ENCODE measurements around the gene NUCKS1.

NUCKS1 gene

DNA sequence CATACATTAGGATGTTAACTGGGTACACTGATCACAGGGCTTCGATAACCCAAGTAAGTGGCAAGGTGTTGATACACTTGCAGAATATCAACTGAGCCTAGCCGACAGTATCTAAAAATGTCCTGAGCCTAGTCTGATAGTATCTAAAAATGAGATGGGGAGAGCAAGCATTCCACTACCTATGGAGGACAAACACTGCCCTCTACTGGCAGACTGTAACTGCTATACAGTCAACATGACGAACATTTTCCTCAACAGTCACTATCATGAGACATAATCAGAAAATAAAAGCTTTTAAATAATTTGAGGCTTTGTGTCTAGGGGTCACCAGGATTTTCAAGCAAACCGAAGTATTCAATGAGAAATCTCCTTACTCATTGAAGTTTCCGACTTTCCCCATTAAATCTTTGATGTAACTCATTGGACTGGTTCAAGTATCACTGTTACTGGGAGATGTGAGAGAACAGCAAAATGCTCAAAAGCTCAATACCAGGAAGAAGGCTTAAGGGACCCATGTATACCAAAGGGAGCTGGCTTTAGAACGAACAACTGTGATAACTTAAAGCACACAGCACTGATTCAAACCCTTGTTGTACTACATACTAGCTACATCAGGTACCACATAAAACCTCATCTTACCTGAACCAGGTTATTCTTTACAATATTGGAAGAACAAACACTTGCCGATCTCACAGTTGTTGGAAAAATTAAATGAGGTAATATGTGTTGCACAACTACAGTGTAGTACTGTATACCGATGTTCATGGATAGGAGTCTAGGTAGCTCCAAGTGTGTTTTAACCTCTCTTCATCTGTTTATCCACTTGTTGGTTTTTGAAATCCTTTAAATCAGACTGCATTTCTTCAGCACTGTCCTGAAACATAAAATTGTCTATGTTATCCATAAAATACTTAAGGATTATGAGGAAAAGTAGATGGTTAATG lies 38.6 kb downstream of the NUCKS1 start:
- Histone ChIP-seq H3K36me3 (ENCODE audit: control insufficient read depth, insufficient read depth, low read length) (peaks cover 4% of the 10 kb centered on the region), H3K79me2 (ENCODE audit: control insufficient read depth, insufficient read depth, low read length) (no peaks in the 10 kb centered on the region), H4K5ac (ENCODE audit: low read length) (no peak overlapping the region), H2BK120ac (ENCODE audit: low read depth, low read length) (no peak overlapping the region), H3K18ac (ENCODE audit: low read length) (no peak overlapping the region), H3K27me3 (ENCODE audit: insufficient read depth, low read length, poor library complexity) (no peaks in the 10 kb centered on the region), H3K27ac (ENCODE audit: low read depth, low read length) (no peak overlapping the region), H2AK5ac (ENCODE audit: low read length) (no peak overlapping the region), H3K4ac (ENCODE audit: low read depth, low read length) (no peak overlapping the region), H2BK5ac (ENCODE audit: low read length) (no peak overlapping the region), H2BK15ac (replicated peaks; ENCODE audit: low read depth) (no peak overlapping the region), H3K23ac (ENCODE audit: low read length) (no peak overlapping the region), H3K79me1 (ENCODE audit: low read length) (no peaks in the 10 kb centered on the region), H3K4me3 (ENCODE audit: low read length) (no peak overlapping the region), H4K8ac (ENCODE audit: low read depth, low read length) (no peak overlapping the region), H3K56ac (ENCODE audit: low read length) (no peak overlapping the region), H3K4me2 (ENCODE audit: low read length) (no peak overlapping the region), H3K9ac (ENCODE audit: low read length) (no peak overlapping the region), H3K4me1 (ENCODE audit: control insufficient read depth, low read depth, low read length) (no peaks in the 10 kb centered on the region)
- no CpG with 5 or more reads among the region's 8 CpGs for WGBS (ENCODE audit: extremely low coverage, insufficient coverage, low lambda C conversion rate)
- peak; percentile 84 for DNase-seq

DNA sequence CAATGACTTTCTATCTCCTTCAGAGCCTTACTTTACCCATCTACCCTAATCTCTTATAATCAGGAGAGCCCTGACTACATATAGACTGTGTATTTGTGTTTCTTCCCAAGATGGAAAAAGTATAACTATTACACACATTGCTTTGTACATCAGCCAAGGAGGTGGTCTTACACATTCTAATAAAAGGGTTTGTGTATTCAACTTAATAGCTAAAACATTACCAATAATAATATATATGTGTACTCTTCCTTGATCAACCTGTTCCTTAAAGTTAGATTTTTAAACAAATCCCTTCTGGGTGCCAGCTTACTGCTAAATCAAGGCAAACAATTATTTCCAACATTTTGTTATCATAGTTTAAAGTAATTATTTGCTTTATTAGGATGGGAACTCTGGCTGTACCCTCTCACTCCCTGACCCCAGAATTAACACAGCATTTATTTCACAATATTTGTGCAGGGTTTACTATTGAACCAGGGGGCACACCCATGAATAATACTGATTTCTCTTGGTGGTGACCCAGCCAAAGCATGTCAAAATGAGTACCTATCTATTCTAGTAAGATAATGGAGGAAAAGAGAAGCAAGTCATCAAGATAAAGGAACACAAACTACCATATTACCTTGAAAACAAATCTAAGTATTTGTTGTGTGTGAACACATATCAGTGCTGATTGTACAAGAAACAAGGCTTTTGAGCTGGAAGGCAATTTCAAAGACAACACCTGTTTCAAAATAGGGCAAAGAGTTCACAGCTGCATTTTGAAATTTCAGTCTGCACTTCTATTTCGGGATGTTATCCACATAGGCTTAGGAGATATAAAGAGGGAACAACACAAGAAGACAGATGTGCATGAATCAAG lies 39.5 kb downstream of the NUCKS1 start:
- Histone ChIP-seq H3K4me2 (ENCODE audit: low read length) (no peak overlapping the region), H3K4me1 (ENCODE audit: control insufficient read depth, low read depth, low read length) (no peaks in the 10 kb centered on the region), H2BK15ac (replicated peaks; ENCODE audit: low read depth) (no peak overlapping the region), H3K23ac (ENCODE audit: low read length) (no peak overlapping the region), H3K18ac (ENCODE audit: low read length) (no peak overlapping the region), H4K8ac (ENCODE audit: low read depth, low read length) (no peak overlapping the region), H4K5ac (ENCODE audit: low read length) (no peak overlapping the region), H3K79me1 (ENCODE audit: low read length) (no peaks in the 10 kb centered on the region), H3K79me2 (ENCODE audit: control insufficient read depth, insufficient read depth, low read length) (no peaks in the 10 kb centered on the region), H2BK5ac (ENCODE audit: low read length) (no peak overlapping the region), H2AK5ac (ENCODE audit: low read length) (no peak overlapping the region), H3K36me3 (ENCODE audit: control insufficient read depth, insufficient read depth, low read length) (peaks cover 1% of the 10 kb centered on the region), H3K9ac (ENCODE audit: low read length) (no peak overlapping the region), H3K27ac (ENCODE audit: low read depth, low read length) (no peak overlapping the region), H3K4me3 (ENCODE audit: low read length) (no peak overlapping the region), H3K56ac (ENCODE audit: low read length) (no peak overlapping the region), H2BK120ac (ENCODE audit: low read depth, low read length) (no peak overlapping the region), H3K27me3 (ENCODE audit: insufficient read depth, low read length, poor library complexity) (no peaks in the 10 kb centered on the region), H3K4ac (ENCODE audit: low read depth, low read length) (no peak overlapping the region)
- DNase-seq, result no peak
- WGBS (ENCODE audit: extremely low coverage, insufficient coverage, low lambda C conversion rate), result no CpG with 5 or more reads among the region's 1 CpG

DNA sequence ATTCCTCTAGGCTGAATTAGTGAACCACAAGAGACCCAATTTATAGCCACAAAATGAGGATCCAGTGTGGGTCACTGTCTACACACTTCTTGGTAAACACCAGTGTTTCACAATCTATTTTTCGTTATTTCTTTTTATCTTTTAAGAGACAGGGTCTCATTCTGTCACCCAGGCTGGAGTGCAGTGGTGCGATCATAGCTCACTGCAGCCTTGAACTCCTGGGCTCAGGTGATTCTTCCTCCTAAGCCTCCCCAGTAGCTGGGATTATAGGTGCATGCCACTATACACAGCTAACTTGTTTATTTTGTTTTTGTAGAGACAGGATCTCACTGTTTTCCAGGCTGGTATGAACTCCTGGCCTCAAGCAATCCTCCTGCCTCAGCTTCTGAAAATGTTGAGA lies 40.3 kb downstream of the NUCKS1 start:
- Histone ChIP-seq H2BK120ac (ENCODE audit: low read depth, low read length) (no peak overlapping the region), H3K18ac (ENCODE audit: low read length) (no peak overlapping the region), H3K4me1 (ENCODE audit: control insufficient read depth, low read depth, low read length) (no peaks in the 10 kb centered on the region), H2BK5ac (ENCODE audit: low read length) (no peak overlapping the region), H3K36me3 (ENCODE audit: control insufficient read depth, insufficient read depth, low read length) (no peaks in the 10 kb centered on the region), H3K56ac (ENCODE audit: low read length) (no peak overlapping the region), H4K5ac (ENCODE audit: low read length) (no peak overlapping the region), H3K23ac (ENCODE audit: low read length) (no peak overlapping the region), H2BK15ac (replicated peaks; ENCODE audit: low read depth) (no peak overlapping the region), H3K79me1 (ENCODE audit: low read length) (no peaks in the 10 kb centered on the region), H3K27ac (ENCODE audit: low read depth, low read length) (no peak overlapping the region), H4K8ac (ENCODE audit: low read depth, low read length) (no peak overlapping the region), H3K79me2 (ENCODE audit: control insufficient read depth, insufficient read depth, low read length) (no peaks in the 10 kb centered on the region), H3K4ac (ENCODE audit: low read depth, low read length) (no peak overlapping the region), H3K4me3 (ENCODE audit: low read length) (no peak overlapping the region), H2AK5ac (ENCODE audit: low read length) (no peak overlapping the region), H3K9ac (ENCODE audit: low read length) (no peak overlapping the region), H3K27me3 (ENCODE audit: insufficient read depth, low read length, poor library complexity) (no peaks in the 10 kb centered on the region), H3K4me2 (ENCODE audit: low read length) (no peak overlapping the region)
- WGBS (ENCODE audit: extremely low coverage, insufficient coverage, low lambda C conversion rate), result no CpG with 5 or more reads among the region's 2 CpGs
- DNase-seq, result no peak

- no peak overlapping the region for H2BK5ac ChIP-seq (ENCODE audit: low read length)
- no peak overlapping the region for H4K5ac ChIP-seq (ENCODE audit: low read length)
- no peak overlapping the region for H2AK5ac ChIP-seq (ENCODE audit: low read length)
- no peak overlapping the region for H3K4ac ChIP-seq (ENCODE audit: low read depth, low read length)
- H3K4me2 ChIP-seq (ENCODE audit: low read length), result no peak overlapping the region
- H3K79me1 ChIP-seq (ENCODE audit: low read length), result no peaks in the 10 kb centered on the region
- no peak overlapping the region for H4K8ac ChIP-seq (ENCODE audit: low read depth, low read length)
- no peaks in the 10 kb centered on the region for H3K4me1 ChIP-seq (ENCODE audit: control insufficient read depth, low read depth, low read length)
- H3K4me3 ChIP-seq (ENCODE audit: low read length), result no peak overlapping the region
- no CpG with 5 or more reads among the region's 4 CpGs for WGBS (ENCODE audit: extremely low coverage, insufficient coverage, low lambda C conversion rate)
- H3K23ac ChIP-seq (ENCODE audit: low read length), result no peak overlapping the region
- H3K27ac ChIP-seq (ENCODE audit: low read depth, low read length), result no peak overlapping the region
- H3K56ac ChIP-seq (ENCODE audit: low read length), result no peak overlapping the region
- no peak overlapping the region for H2BK15ac ChIP-seq (replicated peaks; ENCODE audit: low read depth)
- no peaks in the 10 kb centered on the region for H3K79me2 ChIP-seq (ENCODE audit: control insufficient read depth, insufficient read depth, low read length)
- H3K27me3 ChIP-seq (ENCODE audit: insufficient read depth, low read length, poor library complexity), result no peaks in the 10 kb centered on the region
- H3K18ac ChIP-seq (ENCODE audit: low read length), result no peak overlapping the region
- no peak overlapping the region for H2BK120ac ChIP-seq (ENCODE audit: low read depth, low read length)
- no peak for DNase-seq
- no peak overlapping the region for H3K9ac ChIP-seq (ENCODE audit: low read length)
- H3K36me3 ChIP-seq (ENCODE audit: control insufficient read depth, insufficient read depth, low read length), result no peaks in the 10 kb centered on the region
Measured at GRCh38 chr1:205709059-205709398, 41.0 kb downstream of the NUCKS1 start.

- H3K27ac ChIP-seq (ENCODE audit: low read depth, low read length), result no peak overlapping the region
- no peak overlapping the region for H3K23ac ChIP-seq (ENCODE audit: low read length)
- H3K18ac ChIP-seq (ENCODE audit: low read length), result no peak overlapping the region
- no peak overlapping the region for H2AK5ac ChIP-seq (ENCODE audit: low read length)
- peaks cover under 1% of the 10 kb centered on the region for H3K4me1 ChIP-seq (ENCODE audit: control insufficient read depth, low read depth, low read length)
- H3K4me2 ChIP-seq (ENCODE audit: low read length), result no peak overlapping the region
- no peak overlapping the region for H2BK15ac ChIP-seq (replicated peaks; ENCODE audit: low read depth)
- no peaks in the 10 kb centered on the region for H3K79me2 ChIP-seq (ENCODE audit: control insufficient read depth, insufficient read depth, low read length)
- H3K9ac ChIP-seq (ENCODE audit: low read length), result no peak overlapping the region
- no peak overlapping the region for H2BK120ac ChIP-seq (ENCODE audit: low read depth, low read length)
- H3K79me1 ChIP-seq (ENCODE audit: low read length), result no peaks in the 10 kb centered on the region
- WGBS (ENCODE audit: extremely low coverage, insufficient coverage, low lambda C conversion rate), result no CpG with 5 or more reads among the region's 6 CpGs
- no peak overlapping the region for H3K4me3 ChIP-seq (ENCODE audit: low read length)
- no peak overlapping the region for H2BK5ac ChIP-seq (ENCODE audit: low read length)
- H3K56ac ChIP-seq (ENCODE audit: low read length), result no peak overlapping the region
- DNase-seq, result peak; percentile 88
- H3K36me3 ChIP-seq (ENCODE audit: control insufficient read depth, insufficient read depth, low read length), result no peaks in the 10 kb centered on the region
- no peak overlapping the region for H4K5ac ChIP-seq (ENCODE audit: low read length)
- no peaks in the 10 kb centered on the region for H3K27me3 ChIP-seq (ENCODE audit: insufficient read depth, low read length, poor library complexity)
- H4K8ac ChIP-seq (ENCODE audit: low read depth, low read length), result no peak overlapping the region
- no peak overlapping the region for H3K4ac ChIP-seq (ENCODE audit: low read depth, low read length)
Measured at GRCh38 chr1:205706601-205707502, 43.1 kb downstream of the NUCKS1 start.

All from mesendoderm (in vitro differentiated cells).